Gastrocnemius medialis (tissue), 4 donors: ENCODE results near the gene HIRIP3.

Experiments used
- POLR2A ChIP-seq, 2 donors: fragments of 450-650 bp; IDR thresholded peaks; one replicate each; pipeline ENCODE4 v1.6.1; 2017; ENCODE audit warnings: antibody characterized with exemption in 2 of 2, mild to moderate bottlenecking in 2 of 2, moderate library complexity in 2 of 2
- TF ChIP-seq, protein P1 (sequence below), 5 experiments: fragments of 450-650 bp in 3 of 5; fragments of 200-600 bp in 2 of 5; sonication (generic) in 2 of 5; IDR thresholded peaks in 4 of 5; conservative IDR thresholded peaks in 1 of 5; 1 replicate in 4 of 5; 2 replicates in 1 of 5; pipeline ENCODE4 v1.5.1; 2016 to 2019; ENCODE audit warnings: antibody characterized with exemption in 5 of 5, mild to moderate bottlenecking in 3 of 5, moderate library complexity in 3 of 5

DNA sequence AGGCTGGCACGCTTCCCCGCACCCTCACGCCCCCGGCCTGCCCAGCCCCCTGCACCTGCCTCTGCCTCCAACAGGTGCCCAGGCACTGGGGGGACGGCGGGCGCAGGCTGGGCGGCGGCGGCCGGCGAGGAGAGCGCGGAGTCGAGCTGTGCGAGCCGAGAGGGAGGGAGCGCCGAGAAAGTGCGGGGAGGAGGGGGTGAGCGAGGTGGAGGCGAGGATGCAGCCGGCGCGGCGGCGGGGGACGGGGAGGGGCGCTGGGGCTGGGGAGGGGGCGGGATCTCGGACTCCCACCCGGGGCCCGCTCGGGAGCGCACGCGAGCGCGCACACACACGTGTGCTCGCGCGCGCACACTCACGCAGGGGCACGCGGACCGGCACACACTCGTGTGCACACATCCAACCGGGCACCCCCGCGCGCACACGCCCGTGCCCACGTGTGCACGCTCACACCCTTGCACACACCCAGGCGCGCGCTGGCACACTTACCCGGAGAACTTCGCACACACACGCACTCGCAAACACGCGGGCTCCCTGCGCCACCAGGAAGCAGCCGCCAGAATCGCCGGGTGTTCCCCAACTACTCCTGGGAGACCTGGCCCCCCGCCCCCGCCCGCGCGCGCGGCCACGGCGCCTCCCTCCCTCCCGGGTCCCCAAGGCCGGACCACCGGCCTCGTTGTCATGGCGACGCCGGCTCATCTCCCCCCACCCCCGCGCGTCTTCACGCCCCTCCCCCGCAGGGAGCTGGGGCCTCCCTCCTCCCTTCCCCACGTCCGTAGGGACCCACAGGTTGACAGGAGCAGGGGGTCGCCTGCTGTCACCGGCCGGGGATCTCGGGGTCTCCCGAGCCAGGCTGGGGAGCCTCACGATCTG, 15.7 kb upstream of the HIRIP3 start, which contains the start of gene DOC2A:
- no peak for TF ChIP-seq POLR2A (IDR thresholded peaks at IDR 0.05)
- TF ChIP-seq, protein P1, sequence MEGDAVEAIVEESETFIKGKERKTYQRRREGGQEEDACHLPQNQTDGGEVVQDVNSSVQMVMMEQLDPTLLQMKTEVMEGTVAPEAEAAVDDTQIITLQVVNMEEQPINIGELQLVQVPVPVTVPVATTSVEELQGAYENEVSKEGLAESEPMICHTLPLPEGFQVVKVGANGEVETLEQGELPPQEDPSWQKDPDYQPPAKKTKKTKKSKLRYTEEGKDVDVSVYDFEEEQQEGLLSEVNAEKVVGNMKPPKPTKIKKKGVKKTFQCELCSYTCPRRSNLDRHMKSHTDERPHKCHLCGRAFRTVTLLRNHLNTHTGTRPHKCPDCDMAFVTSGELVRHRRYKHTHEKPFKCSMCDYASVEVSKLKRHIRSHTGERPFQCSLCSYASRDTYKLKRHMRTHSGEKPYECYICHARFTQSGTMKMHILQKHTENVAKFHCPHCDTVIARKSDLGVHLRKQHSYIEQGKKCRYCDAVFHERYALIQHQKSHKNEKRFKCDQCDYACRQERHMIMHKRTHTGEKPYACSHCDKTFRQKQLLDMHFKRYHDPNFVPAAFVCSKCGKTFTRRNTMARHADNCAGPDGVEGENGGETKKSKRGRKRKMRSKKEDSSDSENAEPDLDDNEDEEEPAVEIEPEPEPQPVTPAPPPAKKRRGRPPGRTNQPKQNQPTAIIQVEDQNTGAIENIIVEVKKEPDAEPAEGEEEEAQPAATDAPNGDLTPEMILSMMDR (IDR thresholded peaks at IDR 0.05 in 4 of 5, conservative IDR thresholded peaks at IDR 0.05 in 1 of 5) = no peak
